DOHH2 (cell line): ENCODE results near the gene CYP46A1.

Source experiments
- CTCF ChIP-seq: fragments of 200-600 bp; sonication (generic); IDR thresholded peaks from one replicate; pipeline ENCODE4 v1.5.1; 2014; ENCODE audit warnings: antibody characterized with exemption, mild to moderate bottlenecking, low read depth, low read length; ENCODE audit not compliant: poor library complexity, severe bottlenecking
- EZH2phosphoT487 ChIP-seq: fragments of 200-600 bp; sonication (generic); IDR thresholded peaks from 2 replicates; pipeline ENCODE4 v1.6.1; 2017; ENCODE audit warnings: borderline replicate concordance, mild to moderate bottlenecking, antibody characterized with exemption, low read length, moderate library complexity, mixed read lengths

- TF ChIP-seq CTCF (no peak), EZH2phosphoT487 (no peak)
Measured at GRCh38 chr14:99706107-99706900, 22.2 kb downstream of the CYP46A1 start.
